Thoracic aorta (tissue), 2 donors: Measurements from ENCODE around the gene SLC51A. TPM values are rescaled to one million over a fixed set of nuclear protein-coding genes. Genes with fewer than 3 reads are reported as not detected.

Experiments
- ATAC-seq: fragments of 150-250 bp; one replicate; pipeline ENCODE4 v1.8.0; 2017; ENCODE audit warnings: low read depth; ENCODE audit not compliant: insufficient number of reproducible peaks, low FRiP score
- DNase-seq: peaks from one replicate; pipeline ENCODE4 v3.0.0-alpha.2; 2020; ENCODE audit warnings: low spot score
- H3K27ac ChIP-seq, 2 donors: fragments of 200-600 bp; sonication (generic); 1 replicate in 1 of 2; 2 replicates in 1 of 2; pipeline ENCODE4 v1.5.1; 2016; ENCODE audit warnings: mild to moderate bottlenecking in 2 of 2, moderate library complexity in 2 of 2
- H3K27me3 ChIP-seq: fragments of 200-600 bp; sonication (generic); replicated peaks from 2 replicates; pipeline ENCODE4 v1.6.0; 2016; ENCODE audit warnings: mild to moderate bottlenecking; ENCODE audit not compliant: insufficient read depth
- H3K36me3 ChIP-seq: fragments of 200-600 bp; sonication (generic); one replicate; pipeline ENCODE4 v1.5.1; 2016
- H3K4me1 ChIP-seq, 2 donors: fragments of 200-600 bp; sonication (generic); 1 replicate in 1 of 2; 2 replicates in 1 of 2; pipeline versions ENCODE4 v1.5.1 to v1.6.0; 2016; ENCODE audit warnings: low read depth in 2 of 2, mild to moderate bottlenecking in 1 of 2; ENCODE audit not compliant: control insufficient read depth in 1 of 2
- H3K4me3 ChIP-seq: fragments of 200-600 bp; sonication (generic); 2 replicates; pipeline ENCODE4 v1.5.1; 2016; ENCODE audit warnings: mild to moderate bottlenecking
- H3K9me3 ChIP-seq: fragments of 200-600 bp; sonication (generic); 2 replicates; pipeline ENCODE4 v1.5.1; 2016
- total RNA-seq, 2 donors: library from RNA; depleted of rRNA; stranded (reverse); fragments of >200 nt; gene quantifications; one replicate each; pipeline versions ENCODE4 v1.1.0 to v1.2.3, GENCODE V29; 2016
- TF ChIP-seq, protein P1 (sequence below): fragments of 200-600 bp; sonication (generic); IDR thresholded peaks from one replicate; pipeline ENCODE4 v1.5.1; 2019; ENCODE audit warnings: antibody characterized with exemption

Gene SLC51A
- total RNA-seq, 2 donors from 2014 or later, result not detected

DNA sequence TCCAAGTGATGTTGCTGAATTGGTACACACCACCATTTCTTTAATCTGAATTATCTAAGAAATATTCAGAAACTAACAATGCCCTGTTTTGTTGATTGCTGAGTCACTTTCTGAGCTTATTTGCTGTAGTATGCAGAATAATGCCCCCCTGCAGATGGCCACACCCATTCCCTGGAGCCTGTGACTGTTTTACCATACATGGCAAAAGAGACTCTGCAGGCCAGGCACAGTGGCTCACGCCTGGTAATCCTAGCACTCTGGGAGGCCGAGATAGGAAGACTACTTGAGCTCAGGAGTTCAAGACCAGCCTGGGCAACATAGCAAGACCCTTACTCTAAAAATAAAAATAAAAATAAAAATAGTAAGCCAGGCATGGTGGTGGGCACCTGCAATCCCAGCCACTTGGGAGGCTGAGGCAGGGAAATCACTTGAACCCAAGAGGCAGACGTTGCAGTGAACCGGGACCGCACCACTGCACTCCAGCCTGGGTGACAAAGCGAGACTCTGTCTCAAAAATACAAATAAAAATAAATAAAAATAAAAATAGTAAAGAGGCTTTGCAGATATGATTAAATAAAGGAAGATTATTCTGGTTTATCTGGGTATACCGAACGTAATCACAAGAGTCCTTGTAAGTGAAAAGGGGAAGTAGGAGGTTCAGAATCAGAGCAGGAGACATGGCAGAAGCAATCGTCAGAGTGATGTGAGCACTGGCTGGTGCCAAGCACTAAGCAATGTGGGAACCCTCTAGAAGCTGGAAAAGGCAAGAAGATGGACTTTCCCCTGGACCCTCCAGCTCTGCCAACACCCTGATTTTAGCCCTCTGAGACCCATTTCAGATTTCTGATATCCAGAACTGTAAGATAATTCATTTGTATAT, 52.2 kb downstream of the SLC51A start:
- TF ChIP-seq, protein P1, sequence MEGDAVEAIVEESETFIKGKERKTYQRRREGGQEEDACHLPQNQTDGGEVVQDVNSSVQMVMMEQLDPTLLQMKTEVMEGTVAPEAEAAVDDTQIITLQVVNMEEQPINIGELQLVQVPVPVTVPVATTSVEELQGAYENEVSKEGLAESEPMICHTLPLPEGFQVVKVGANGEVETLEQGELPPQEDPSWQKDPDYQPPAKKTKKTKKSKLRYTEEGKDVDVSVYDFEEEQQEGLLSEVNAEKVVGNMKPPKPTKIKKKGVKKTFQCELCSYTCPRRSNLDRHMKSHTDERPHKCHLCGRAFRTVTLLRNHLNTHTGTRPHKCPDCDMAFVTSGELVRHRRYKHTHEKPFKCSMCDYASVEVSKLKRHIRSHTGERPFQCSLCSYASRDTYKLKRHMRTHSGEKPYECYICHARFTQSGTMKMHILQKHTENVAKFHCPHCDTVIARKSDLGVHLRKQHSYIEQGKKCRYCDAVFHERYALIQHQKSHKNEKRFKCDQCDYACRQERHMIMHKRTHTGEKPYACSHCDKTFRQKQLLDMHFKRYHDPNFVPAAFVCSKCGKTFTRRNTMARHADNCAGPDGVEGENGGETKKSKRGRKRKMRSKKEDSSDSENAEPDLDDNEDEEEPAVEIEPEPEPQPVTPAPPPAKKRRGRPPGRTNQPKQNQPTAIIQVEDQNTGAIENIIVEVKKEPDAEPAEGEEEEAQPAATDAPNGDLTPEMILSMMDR, result no peak
- no peaks in the 10 kb centered on the region for H3K27me3 ChIP-seq
- no peaks in the 10 kb centered on the region for H3K9me3 ChIP-seq
- DNase-seq (no peak), ATAC-seq (no peak)
- peaks cover 0 to 3% of the 10 kb centered on the region in 2 donors for H3K4me1 ChIP-seq
- H3K27ac ChIP-seq, result no peak overlapping the region
- H3K4me3 ChIP-seq, result no peak overlapping the region
- peaks cover 34% of the 10 kb centered on the region for H3K36me3 ChIP-seq

DNA sequence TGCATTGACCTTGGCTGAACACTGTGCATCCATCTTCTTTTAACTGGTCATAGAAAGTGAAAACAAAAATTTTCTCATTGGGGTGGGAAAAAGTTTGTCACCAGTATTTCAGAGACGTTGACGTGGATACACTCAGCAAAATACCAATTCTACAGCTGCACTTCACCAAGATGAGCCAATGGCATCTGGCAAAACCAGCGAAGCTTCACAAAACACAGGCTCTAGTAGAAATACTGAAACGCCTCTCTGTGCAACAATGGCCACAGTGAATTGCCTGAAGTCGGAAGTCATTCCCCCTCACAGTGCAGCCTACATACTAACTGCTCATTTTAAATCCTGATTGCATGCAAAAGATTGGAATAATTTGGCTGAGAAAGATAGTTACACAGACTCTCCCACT, 54.2 kb downstream of the SLC51A start:
- no peak for DNase-seq
- ATAC-seq, result no peak
- Histone ChIP-seq H3K4me3 (no peak overlapping the region), H3K36me3 (peaks cover 33% of the 10 kb centered on the region), H3K27me3 (no peaks in the 10 kb centered on the region), H3K9me3 (no peaks in the 10 kb centered on the region), H3K4me1 (peaks cover 0 to 3% of the 10 kb centered on the region in 2 donors), H3K27ac (no peak overlapping the region)
- TF ChIP-seq, protein P1, result no peak

DNA sequence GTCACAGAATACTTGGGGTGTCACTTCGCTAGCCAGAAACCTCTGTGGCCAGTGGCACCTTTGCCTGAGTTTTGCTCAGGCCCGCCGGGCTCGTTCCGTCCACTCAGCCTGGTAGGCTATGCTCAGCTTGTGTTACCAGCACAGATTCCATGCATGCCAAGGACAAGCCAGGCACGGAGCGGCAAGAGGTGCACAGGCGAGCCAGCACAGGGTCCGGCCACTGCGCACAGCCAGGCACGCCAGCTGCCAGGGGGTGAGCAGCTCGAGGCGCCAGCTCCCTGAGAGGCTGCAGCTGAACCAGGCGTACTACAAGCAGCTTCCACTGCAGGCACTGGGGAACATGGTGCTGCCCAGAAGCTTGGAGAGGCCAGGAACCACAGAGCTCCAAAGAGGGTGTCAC, 56.5 kb downstream of the SLC51A start:
- Histone ChIP-seq H3K4me3 (no peak overlapping the region), H3K36me3 (peaks cover 19% of the 10 kb centered on the region), H3K9me3 (no peaks in the 10 kb centered on the region), H3K4me1 (peaks cover 0 to 3% of the 10 kb centered on the region in 2 donors), H3K27me3 (no peaks in the 10 kb centered on the region), H3K27ac (no peak overlapping the region)
- ATAC-seq (no peak), DNase-seq (no peak)
- TF ChIP-seq, protein P1, result no peak

DNA sequence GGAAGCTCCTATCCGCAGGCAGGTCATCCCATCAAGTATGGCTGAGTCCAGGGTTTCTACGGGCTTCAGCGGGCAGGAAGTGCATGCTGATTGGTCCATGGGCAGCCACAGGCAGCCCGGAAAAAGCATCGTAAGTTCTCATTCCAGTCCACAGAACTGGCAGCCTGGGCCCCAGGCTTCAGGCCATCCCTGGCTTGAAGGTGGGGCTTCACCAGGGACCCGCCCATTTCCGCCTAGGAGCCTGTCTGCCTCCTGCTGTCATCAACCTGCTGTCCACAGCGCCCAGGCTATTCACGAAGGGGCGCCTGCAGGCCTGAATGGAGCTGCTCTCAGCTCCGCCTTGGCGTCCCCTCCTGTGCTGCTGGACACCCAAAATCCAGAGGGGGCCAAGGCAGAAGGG, 57.3 kb downstream of the SLC51A start:
- DNase-seq, result no peak
- no peaks in the 10 kb centered on the region for H3K9me3 ChIP-seq
- H3K27me3 ChIP-seq, result no peaks in the 10 kb centered on the region
- no peak for ATAC-seq
- no peak overlapping the region for H3K27ac ChIP-seq
- TF ChIP-seq, protein P1, result no peak
- H3K36me3 ChIP-seq, result peaks cover 13% of the 10 kb centered on the region
- no peak overlapping the region for H3K4me3 ChIP-seq
- H3K4me1 ChIP-seq, result no peaks in the 10 kb centered on the region

DNA sequence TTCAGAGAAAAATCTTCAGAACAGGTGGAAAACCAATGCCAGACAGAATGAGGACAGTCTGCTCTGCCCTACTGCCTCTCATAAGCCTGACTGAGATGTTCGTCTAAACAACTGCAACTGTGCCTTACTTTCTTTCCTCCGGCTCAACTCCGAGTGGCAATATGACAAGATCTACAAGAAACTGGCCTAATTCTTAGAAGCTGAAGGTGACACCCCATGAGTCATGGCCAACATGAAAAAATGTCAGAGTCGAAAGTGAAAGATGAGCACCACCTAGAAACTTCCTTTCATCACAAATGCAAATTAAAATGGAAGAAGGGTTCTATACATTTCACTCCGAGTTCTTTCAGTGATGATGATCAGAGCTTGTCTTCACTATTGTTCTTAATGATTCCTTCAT, 58.3 kb downstream of the SLC51A start:
- H3K4me1 ChIP-seq, result peaks cover 0 to 5% of the 10 kb centered on the region in 2 donors
- H3K27me3 ChIP-seq, result no peaks in the 10 kb centered on the region
- H3K36me3 ChIP-seq, result peaks cover 13% of the 10 kb centered on the region
- no peak overlapping the region for H3K27ac ChIP-seq
- DNase-seq (no peak), ATAC-seq (no peak)
- no peak overlapping the region for H3K4me3 ChIP-seq
- TF ChIP-seq, protein P1, result no peak
- H3K9me3 ChIP-seq, result no peaks in the 10 kb centered on the region
